Stimulated activated effector memory CD8-positive, alpha-beta T cell treated with anti-CD3 and anti-CD28 coated beads, Interleukin-12 subunit alpha, Interleukin-12 subunit beta, amount 100 ng/mL, for 72 hours (primary cell): ENCODE measurements around the gene CLIC4.
"Not testable (repeated sequence)": the region's sequence is repeated elsewhere in the genome, so short reads cannot be mapped to it uniquely, and the experiment has no call there.

Source experiments
- ATAC-seq: fragments of 150-1000 bp; cut with Tn5 transposase; 2 replicates; pipeline ENCODE4 v1.10.0; 2021
- DNase-seq, 2 donors: peaks; one replicate each; pipeline ENCODE4 v3.0.0; 2021 to 2022; ENCODE audit warnings: low spot score in 2 of 2
- H3K27ac Mint-ChIP-seq: one replicate; pipeline ENCODE4 v1.8.0; 2022; ENCODE audit warnings: mild to moderate bottlenecking, mixed read lengths
- H3K36me3 Mint-ChIP-seq: one replicate; pipeline ENCODE4 v1.8.0; 2022; ENCODE audit warnings: mild to moderate bottlenecking, mixed read lengths
- H3K4me1 Mint-ChIP-seq: one replicate; pipeline ENCODE4 v1.8.0; 2022; ENCODE audit warnings: mixed read lengths
- H3K4me3 Mint-ChIP-seq: one replicate; pipeline ENCODE4 v1.8.0; 2022; ENCODE audit warnings: mild to moderate bottlenecking, mixed read lengths
- H3K9me3 Mint-ChIP-seq: one replicate; pipeline ENCODE4 v1.8.0; 2022; ENCODE audit warnings: mixed read lengths

The CLIC4 gene

DNA sequence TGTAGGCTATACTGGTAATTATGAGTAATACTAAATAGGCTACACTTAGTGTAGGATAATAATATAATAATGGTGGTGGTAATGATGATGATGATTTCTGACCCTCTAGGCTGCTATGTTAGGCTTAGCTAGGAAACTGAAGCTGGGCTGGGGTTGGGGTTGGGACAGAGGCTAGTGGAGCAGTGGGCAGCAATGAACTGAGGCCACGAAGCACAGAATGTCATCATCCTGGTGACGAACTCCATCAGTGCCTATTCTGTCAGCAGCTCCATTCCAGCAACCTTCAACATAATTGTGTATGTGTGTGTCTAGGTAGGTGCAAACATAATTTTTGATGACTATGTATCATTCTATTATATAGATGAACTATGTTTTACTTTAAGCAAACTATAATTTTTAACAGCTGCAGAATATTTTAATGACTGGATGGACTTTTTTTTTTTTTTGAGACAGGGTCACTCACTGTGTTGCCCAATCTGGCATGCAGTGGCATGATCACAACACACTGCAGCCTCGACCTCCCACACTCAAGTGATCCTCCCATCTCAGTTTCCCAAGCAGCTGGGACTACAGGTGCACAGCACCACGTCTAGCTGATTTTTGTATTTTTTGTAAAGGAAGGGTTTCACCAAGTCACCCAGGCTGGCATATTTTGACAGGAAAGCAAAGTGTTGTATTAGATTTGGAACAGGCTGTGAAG lies 12.9 kb upstream of the CLIC4 start:
- ATAC-seq (no peak), DNase-seq (no peak)
- Mint-ChIP-seq H3K4me3 (no peak overlapping the region), H3K27ac (no peak overlapping the region), H3K4me1 (peaks cover 2% of the 10 kb centered on the region), H3K36me3 (no peaks in the 10 kb centered on the region), H3K9me3 (no peaks in the 10 kb centered on the region)

DNA sequence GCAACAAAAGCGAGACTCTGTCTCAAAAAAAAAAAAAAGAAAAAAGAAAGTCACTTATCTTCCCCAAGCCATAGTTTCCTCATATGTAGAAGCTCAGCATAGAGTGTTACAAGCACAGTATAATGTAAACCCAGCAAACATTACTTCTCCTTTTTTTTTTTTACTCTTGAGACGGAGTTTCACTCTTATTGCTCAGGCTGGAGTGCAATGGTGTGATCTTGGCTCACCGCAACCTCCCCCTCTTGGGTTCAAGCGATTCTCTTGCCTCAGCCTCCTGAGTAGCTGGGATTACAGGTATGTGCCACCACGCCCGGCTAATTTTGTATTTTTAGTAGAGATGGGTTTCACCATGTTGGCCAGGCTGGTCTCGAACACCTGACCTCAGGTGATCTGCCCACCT lies 11.9 kb upstream of the CLIC4 start:
- not testable (repeated sequence) for DNase-seq, H3K4me3 Mint-ChIP-seq, H3K9me3 Mint-ChIP-seq, H3K4me1 Mint-ChIP-seq, H3K27ac Mint-ChIP-seq, H3K36me3 Mint-ChIP-seq, ATAC-seq

DNA sequence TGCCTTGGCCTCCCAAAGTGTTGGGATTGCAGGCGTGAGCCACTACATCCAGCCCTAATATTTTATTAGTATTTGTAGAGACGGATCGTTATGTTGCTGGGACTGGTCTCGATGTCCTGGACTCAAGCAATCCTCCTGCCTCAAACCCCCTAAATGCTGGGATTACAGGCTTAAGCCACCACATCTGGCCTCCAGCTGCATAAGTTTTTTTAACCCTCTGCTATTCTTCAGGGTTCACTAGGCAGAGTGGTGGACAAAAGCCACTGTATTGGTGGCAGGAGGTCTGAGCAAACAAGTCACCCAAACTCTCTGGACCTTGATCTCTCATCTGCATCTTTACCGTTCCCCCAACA lies 10.1 kb upstream of the CLIC4 start:
- Mint-ChIP-seq H3K4me1 (no peaks in the 10 kb centered on the region), H3K4me3 (no peak overlapping the region), H3K27ac (no peak overlapping the region), H3K9me3 (no peaks in the 10 kb centered on the region), H3K36me3 (no peaks in the 10 kb centered on the region)
- no peak for DNase-seq
- no peak for ATAC-seq

DNA sequence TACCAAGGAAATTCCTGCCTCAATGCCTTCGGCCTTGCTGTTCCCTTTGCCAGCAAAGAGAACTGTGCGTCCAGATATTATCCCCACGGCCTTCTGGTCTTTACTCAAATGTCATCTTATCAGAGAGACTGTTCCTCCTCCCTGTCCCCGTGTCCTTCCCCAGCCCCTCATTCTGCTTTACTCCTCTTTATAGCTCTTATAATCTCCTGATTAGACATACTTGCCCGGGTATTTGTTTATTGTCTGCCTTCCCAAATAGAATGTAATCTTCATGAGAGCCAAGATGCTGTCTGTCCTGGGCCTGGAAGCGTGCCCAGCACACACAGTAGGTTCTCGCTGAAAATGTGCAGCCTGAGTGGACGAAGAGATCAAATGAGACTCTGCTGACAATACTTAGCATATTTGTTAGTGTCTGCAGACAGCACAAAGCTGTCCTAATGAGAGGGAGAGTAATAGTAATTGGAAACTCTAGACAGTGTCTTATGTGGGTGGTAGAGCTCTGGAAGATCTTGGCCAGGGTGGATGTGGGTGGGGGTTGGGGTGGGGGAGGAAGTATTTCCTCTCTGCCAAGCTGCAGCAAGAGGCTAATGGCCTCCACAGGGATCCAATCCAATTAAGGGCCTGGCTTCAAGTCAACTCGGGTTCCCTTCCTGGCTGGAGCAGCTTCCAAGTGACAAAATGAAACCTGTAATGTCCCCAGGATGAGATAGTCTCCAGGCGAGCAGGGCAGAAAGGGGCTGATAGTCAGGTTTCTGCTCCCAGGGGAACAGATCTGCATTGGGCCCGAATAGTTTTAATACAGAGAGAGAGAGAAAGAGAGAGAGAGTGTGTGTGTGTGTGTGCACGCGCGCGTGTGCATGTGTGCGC lies 9.5 kb upstream of the CLIC4 start:
- no peak for DNase-seq
- no peaks in the 10 kb centered on the region for H3K36me3 Mint-ChIP-seq
- H3K4me3 Mint-ChIP-seq, result no peak overlapping the region
- no peaks in the 10 kb centered on the region for H3K4me1 Mint-ChIP-seq
- no peaks in the 10 kb centered on the region for H3K9me3 Mint-ChIP-seq
- H3K27ac Mint-ChIP-seq, result no peak overlapping the region
- no peak for ATAC-seq

DNA sequence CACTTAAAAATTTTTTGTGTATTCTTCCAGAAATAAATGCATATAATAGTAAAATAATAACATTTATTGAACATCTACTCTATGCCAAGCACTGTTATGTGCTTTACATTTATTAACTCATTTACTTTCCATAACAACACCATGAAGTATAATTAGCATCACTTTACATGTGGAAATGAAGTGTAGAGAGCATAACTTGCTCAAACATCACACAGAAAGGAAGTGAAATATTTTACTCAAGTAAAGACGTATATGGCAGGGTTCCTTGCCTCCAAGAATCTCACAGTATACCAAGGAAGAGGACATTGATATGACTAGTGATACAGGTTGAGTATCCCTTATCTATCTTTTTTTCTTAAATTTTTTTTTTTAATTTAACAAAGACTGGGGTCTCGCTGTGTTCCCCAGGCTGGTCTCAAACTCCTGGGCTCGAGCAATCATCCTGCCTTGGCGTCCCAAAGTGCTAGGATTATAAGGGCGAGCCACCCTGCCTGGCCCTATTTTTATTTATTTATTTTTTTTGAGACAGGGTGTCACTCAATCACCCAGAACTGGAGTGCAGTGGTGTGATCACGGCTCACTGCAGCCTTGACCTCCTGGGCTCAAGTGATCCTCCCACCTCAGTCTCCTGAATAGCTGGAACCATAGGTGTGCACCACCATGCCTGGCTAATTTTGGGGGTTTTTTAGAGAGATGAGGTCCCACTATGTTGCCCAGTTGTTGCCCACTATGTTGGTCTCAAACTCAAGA lies 7.7 kb upstream of the CLIC4 start:
- Mint-ChIP-seq H3K36me3 (no peaks in the 10 kb centered on the region), H3K27ac (no peak overlapping the region), H3K9me3 (no peaks in the 10 kb centered on the region), H3K4me3 (no peak overlapping the region), H3K4me1 (peaks cover 9% of the 10 kb centered on the region)
- ATAC-seq (no peak), DNase-seq (no peak)

DNA sequence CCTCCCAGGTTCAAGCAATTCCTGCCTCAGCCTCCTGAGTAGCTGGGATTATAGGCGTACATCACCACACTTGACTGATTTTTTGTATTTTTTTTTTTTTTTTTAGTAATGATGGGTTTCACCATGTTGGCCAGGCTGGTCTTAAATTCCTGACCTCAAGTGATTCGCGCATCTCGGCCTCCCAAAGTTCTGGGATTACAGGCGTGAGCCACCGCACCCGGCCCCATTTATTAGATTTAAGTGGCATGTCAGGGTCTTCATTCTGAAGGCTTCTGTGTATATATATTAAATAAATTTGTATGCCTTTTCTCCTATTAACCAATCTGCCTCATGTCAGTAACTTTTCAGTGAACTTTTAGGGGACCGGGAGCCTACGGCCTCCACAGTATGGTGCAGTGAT lies 6.0 kb upstream of the CLIC4 start:
- Mint-ChIP-seq H3K9me3 (no peaks in the 10 kb centered on the region), H3K27ac (no peak overlapping the region)

DNA sequence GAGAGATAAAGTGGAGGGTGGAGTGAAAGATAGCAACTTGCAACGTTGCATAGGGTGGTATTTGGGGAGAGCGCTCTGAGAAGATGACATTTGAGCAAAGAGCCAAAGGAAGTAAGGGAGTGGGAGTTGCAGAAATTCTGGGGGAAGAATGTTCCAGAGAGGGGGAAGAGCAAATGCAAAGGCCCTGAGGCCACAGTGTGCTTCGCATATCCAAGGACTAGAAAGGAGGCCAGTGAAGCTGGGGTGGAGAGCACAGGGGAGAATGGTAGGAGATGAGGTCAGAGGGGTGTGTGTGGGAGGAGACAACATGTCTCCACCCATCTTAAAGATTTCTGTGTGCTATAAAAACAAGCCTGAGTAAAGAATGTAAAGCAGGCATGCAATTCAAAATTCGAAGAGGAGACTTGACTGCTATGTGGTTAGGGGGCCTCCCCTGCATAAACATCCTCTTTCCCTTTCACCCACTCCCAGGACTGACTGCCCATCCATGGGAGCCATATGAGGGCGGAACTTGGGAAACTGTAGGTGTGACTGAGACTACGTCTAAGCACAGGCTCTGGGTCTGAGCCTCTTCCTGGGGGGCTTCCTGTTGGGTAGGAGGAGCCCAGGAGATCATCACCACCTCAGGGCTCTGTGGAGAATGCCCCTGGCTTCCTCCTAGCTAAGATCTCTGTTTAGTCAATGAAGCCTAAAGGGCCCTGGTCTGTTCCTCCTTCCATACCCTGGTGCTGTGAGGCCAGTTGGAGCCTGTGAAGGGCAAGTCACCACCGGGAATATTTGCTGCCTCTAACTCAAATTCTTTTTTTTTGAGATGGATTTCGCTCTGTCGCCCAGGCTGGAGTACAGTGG lies 2.9 kb upstream of the CLIC4 start:
- Mint-ChIP-seq H3K9me3 (no peaks in the 10 kb centered on the region), H3K4me1 (peaks cover 20% of the 10 kb centered on the region), H3K27ac (no peak overlapping the region), H3K36me3 (no peaks in the 10 kb centered on the region), H3K4me3 (no peak overlapping the region)
- DNase-seq (no peak), ATAC-seq (no peak)

More for the DNA sequence above, 6.0 kb upstream of the CLIC4 start:
- DNase-seq (no peak), ATAC-seq (no peak)
- Mint-ChIP-seq H3K4me3 (no peak overlapping the region), H3K36me3 (no peaks in the 10 kb centered on the region), H3K4me1 (peaks cover 20% of the 10 kb centered on the region)

DNA sequence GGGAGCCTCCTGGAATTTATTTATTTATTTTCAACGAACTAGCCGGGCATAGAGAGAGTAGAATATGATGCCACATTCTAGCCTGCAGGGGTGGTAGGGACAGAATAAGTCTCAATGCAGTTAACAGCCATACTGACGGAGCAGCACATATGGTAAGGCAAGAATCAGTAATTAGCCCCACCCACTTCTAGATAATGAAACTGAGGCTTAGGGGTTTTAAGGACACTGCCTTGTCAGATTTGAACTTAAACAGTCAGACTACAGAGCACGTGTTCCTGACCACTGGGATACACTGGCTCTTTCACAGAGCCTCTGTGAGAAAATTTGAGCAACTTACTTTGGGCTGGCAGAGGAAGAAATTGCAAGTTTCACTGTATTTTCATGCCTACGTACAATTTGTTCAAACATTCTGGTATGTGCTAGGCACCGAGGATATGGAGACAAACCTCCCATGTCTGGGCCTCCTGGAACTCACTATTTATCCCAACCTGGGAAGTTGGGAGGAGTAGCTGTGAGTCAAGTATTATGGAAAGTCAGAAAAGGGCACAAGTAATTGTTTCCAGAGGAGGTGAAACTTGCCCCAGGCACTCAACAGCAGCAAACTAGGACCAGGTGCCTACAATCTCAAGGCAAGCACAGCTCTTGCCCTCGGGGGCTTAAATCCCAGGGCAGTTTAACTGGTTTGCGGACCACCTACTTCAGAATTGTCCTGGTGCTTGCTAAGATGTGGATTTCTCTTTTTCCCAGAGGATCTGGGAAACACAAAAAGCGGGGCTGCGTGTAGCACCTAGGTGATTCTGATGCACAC lies 1.6 kb upstream of the CLIC4 start:
- DNase-seq (no peak), ATAC-seq (no peak)
- no peak overlapping the region for H3K27ac Mint-ChIP-seq
- no peaks in the 10 kb centered on the region for H3K9me3 Mint-ChIP-seq
- H3K4me3 Mint-ChIP-seq, result peak overlapping the region; percentile 68
- H3K36me3 Mint-ChIP-seq, result no peaks in the 10 kb centered on the region
- peaks cover 26% of the 10 kb centered on the region for H3K4me1 Mint-ChIP-seq

DNA sequence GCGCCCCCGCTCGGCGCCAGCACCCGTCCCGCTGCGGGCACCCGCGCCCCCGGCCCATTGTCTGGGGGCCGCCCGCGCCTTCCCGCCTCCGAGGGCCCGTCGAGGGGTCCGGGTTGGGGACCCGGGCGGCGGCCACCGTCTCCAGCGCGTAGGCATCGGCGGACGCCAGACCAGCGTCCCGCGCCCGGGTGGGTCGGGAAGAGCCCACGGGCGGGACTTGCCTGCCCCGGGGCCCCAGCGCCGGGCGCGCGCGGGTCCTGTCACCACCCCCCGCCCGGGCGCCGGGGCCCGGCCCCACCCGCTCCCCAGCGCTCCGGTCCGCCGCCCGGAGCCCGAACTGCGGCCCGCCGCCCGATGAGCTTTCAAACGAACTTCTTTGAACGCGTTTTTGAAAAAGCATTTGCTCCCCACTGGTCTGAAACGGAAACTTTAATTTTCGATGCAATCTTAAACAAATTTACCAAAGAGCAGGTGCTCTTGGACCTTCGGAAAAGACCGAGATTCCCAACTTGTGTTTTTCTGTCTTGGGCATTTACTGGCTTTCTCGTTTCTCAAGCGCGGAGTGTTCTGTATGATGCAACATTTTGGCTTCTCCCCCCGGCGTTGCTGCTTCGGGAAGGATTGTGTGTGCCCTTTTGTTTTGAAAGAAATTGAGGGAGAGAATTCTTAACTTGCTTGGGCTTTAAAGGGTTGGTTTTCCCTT lies 615 bp downstream of the CLIC4 start:
- H3K36me3 Mint-ChIP-seq, result no peaks in the 10 kb centered on the region
- peaks cover 28% of the 10 kb centered on the region for H3K4me1 Mint-ChIP-seq
- ATAC-seq, result peak; percentile 3
- H3K9me3 Mint-ChIP-seq, result no peaks in the 10 kb centered on the region
- no peak for DNase-seq
- H3K4me3 Mint-ChIP-seq, result peak overlapping the region; percentile 68
- H3K27ac Mint-ChIP-seq, result no peak overlapping the region

DNA sequence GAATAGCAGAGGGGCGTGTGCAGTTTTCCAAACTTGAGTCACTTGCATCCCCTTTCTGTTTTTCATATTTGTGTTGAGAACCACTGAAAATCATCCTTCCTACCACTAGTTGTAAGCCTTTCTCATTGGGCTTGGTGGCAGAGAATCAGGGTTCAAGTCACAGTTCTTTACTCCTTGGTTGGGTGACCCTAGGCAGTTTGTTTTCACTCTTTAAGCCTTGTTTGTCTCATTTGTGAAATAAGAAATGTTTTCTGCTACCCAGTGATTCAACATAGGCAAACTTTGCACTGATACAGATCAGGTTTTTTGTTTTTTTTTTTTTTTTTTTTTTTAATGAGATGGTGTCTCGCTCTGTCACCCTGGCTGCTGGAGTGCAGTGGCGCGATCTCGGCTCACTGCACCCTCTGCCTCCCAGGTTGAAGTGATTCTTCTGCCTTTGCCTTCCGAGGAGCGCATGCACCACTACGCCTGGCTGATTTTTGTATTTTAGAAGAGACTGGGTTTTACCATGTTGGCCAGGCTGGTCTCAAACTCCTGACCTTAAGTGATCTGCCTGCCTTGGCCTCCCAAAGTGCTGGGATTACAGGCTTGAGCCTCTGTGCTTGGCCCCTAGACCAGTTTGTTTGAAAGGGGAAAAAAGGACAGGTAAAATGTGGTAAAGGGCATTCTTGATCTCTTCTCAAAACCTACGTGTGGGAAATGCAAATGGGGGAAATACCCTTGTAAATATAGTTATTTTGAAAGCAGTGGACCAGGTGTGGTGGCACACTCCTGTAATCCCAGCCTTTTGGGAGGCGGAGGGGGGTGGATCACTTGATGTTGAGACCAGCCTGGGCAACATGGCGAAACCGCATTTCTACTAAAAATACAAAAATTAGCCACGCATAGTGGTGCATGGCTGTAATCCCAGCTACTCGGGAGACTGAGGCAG lies 3.2 kb downstream of the CLIC4 start:
- ATAC-seq (no peak), DNase-seq (no peak)
- Mint-ChIP-seq H3K4me1 (peaks cover 15% of the 10 kb centered on the region), H3K4me3 (no peak overlapping the region), H3K36me3 (no peaks in the 10 kb centered on the region), H3K9me3 (no peaks in the 10 kb centered on the region), H3K27ac (no peak overlapping the region)

DNA sequence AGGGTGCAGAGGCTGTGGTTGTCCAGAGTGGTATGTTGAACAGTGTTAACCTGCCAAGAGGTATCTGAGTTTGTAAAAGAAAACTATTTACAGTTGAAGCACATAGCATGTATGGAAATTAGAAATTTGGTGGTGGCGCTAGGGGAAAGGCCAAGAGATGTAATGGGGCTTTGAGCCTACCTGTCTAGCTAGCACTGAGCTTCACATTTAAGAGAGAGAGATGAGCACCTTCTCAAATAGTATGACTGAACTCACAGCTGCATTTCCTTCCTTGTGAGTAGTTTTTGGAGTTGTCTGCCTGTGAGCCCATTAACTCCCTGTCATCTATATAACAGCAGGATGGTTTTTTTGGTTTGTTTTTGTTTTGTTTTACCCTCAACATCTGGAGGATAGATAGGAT lies 4.0 kb downstream of the CLIC4 start:
- no peaks in the 10 kb centered on the region for H3K36me3 Mint-ChIP-seq

DNA sequence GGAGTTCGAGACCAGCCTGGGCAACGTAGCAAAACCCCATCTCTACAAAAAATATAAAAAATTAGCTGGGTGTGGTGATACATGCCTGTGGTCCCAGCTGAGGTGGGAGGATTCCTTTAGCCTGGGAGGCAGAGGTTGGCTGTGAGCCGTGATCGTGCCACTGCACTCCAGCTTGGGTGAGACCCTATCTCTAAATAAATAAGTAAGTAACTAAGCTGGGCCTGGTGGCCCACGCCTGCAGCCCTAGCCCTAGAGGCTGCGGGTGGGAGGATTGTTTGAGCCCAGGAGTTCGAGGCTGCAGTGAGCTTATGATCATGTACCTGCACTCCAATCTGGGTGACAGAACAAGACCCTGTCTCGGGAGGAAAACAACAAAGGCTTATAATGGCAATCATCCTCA lies 4.6 kb downstream of the CLIC4 start:
- H3K9me3 Mint-ChIP-seq, result no peaks in the 10 kb centered on the region
- no peak overlapping the region for H3K4me3 Mint-ChIP-seq
- DNase-seq (no peak), ATAC-seq (no peak)
- H3K36me3 Mint-ChIP-seq, result no peaks in the 10 kb centered on the region
- peaks cover 8% of the 10 kb centered on the region for H3K4me1 Mint-ChIP-seq
- no peak overlapping the region for H3K27ac Mint-ChIP-seq

More for the DNA sequence above, 4.0 kb downstream of the CLIC4 start:
- DNase-seq (no peak), ATAC-seq (no peak)
- Mint-ChIP-seq H3K4me3 (no peak overlapping the region), H3K27ac (no peak overlapping the region), H3K4me1 (peaks cover 8% of the 10 kb centered on the region), H3K9me3 (no peaks in the 10 kb centered on the region)

DNA sequence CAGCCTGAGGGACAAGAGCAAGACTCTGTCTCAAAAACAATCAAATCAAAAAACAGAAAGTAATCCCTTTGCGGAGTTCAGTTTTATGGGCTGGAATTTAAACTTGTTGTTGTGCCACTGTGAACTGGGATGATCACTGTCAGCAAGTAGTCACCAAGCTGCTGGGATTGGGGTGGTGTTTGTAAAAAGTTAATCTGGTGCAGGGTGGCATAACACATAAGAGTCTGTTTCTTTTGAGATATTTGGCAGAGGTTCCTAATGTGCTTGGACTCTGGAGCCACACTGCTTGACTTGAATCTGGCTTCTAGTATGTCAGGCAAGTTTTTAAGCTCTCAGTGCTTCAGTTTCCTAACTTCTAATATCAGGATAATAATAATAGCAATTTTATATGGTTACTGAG lies 6.6 kb downstream of the CLIC4 start:
- no peak for ATAC-seq
- no peak for DNase-seq

More for the DNA sequence above, 6.6 kb downstream of the CLIC4 start:
- H3K36me3 Mint-ChIP-seq, result no peaks in the 10 kb centered on the region
- no peak overlapping the region for H3K27ac Mint-ChIP-seq
- no peak overlapping the region for H3K4me3 Mint-ChIP-seq
- H3K9me3 Mint-ChIP-seq, result no peaks in the 10 kb centered on the region
- H3K4me1 Mint-ChIP-seq, result peaks cover 8% of the 10 kb centered on the region
